ENCODE results near the gene DOCK8.

- no peak for TF ChIP-seq RCOR1 (IDR thresholded peaks at IDR 0.05; ENCODE audit: insufficient replicate concordance, low read length)
- TF ChIP-seq, protein P1, sequence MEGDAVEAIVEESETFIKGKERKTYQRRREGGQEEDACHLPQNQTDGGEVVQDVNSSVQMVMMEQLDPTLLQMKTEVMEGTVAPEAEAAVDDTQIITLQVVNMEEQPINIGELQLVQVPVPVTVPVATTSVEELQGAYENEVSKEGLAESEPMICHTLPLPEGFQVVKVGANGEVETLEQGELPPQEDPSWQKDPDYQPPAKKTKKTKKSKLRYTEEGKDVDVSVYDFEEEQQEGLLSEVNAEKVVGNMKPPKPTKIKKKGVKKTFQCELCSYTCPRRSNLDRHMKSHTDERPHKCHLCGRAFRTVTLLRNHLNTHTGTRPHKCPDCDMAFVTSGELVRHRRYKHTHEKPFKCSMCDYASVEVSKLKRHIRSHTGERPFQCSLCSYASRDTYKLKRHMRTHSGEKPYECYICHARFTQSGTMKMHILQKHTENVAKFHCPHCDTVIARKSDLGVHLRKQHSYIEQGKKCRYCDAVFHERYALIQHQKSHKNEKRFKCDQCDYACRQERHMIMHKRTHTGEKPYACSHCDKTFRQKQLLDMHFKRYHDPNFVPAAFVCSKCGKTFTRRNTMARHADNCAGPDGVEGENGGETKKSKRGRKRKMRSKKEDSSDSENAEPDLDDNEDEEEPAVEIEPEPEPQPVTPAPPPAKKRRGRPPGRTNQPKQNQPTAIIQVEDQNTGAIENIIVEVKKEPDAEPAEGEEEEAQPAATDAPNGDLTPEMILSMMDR (conservative IDR thresholded peaks at IDR 0.05; ENCODE audit: low read depth, low read length): no peak
- no peak for TF ChIP-seq POLR2A (IDR thresholded peaks at IDR 0.05; ENCODE audit: low read depth, low read length)
- TF ChIP-seq MXI1 (IDR thresholded peaks at IDR 0.05; ENCODE audit: borderline replicate concordance, low read depth, low read length): no peak
- TF ChIP-seq CEBPB (IDR thresholded peaks at IDR 0.05; ENCODE audit: low read depth, low read length): no peak
- no peak for TF ChIP-seq CHD1 (IDR thresholded peaks at IDR 0.05; ENCODE audit: low read depth, low read length)
Measured at GRCh38 chr9:212297-212696, 2.4 kb upstream of the DOCK8 start.
